UCSD-AML1 (cell line): ENCODE measurements around the gene ARHGAP36.

Source experiments
- DNase-seq: peaks from one replicate; lab custom pipeline; 2025; ENCODE audit not compliant: unreplicated experiment; lab: John Stamatoyannopoulos, UW

The ARHGAP36 gene

GRCh38 chrX:131058136-131058868 is at the start of gene ARHGAP36:
ARHGAP36 (plus strand) TSS chrX:131058346; CDS start chrX:131081666, 23,320 bp downstream.
- DNase-seq = no peak

GRCh38 chrX:131010186-131010585 is 48.0 kb upstream of the ARHGAP36 start:
- DNase-seq = no peak

GRCh38 chrX:131025336-131025735 is 32.8 kb upstream of the ARHGAP36 start:
- no peak for DNase-seq

GRCh38 chrX:131032354-131033230 is 25.6 kb upstream of the ARHGAP36 start:
- no peak for DNase-seq

- no peak for DNase-seq
These were observed 24.1 kb upstream of the ARHGAP36 start for GRCh38 chrX:131034063-131034462.

- no peak for DNase-seq
These were observed 17.4 kb upstream of the ARHGAP36 start for GRCh38 chrX:131040781-131041180.

- no peak for DNase-seq
These were observed 16.5 kb upstream of the ARHGAP36 start for GRCh38 chrX:131041667-131042066.

- no peak for DNase-seq
These were observed 12.4 kb upstream of the ARHGAP36 start for GRCh38 chrX:131045726-131046125.

- DNase-seq = no peak
These were observed 11.6 kb upstream of the ARHGAP36 start for GRCh38 chrX:131046596-131046995.

GRCh38 chrX:131047180-131047579 is 11.0 kb upstream of the ARHGAP36 start:
- DNase-seq = no peak

GRCh38 chrX:131053076-131053475 is 5.1 kb upstream of the ARHGAP36 start:
- no peak for DNase-seq

- no peak for DNase-seq
These were observed 3.2 kb upstream of the ARHGAP36 start for GRCh38 chrX:131054906-131055305.

- DNase-seq = no peak
These were observed 440 bp upstream of the ARHGAP36 start for GRCh38 chrX:131057706-131058105.

- DNase-seq = no peak
These were observed 1.1 kb downstream of the ARHGAP36 start for GRCh38 chrX:131059246-131059645.

GRCh38 chrX:131060147-131060546 is 2.0 kb downstream of the ARHGAP36 start:
- no peak for DNase-seq

GRCh38 chrX:131061306-131061705 is 3.2 kb downstream of the ARHGAP36 start:
- DNase-seq = no peak

- no peak for DNase-seq
These were observed 5.5 kb downstream of the ARHGAP36 start for GRCh38 chrX:131063613-131064012.

- DNase-seq = no peak
These were observed 8.1 kb downstream of the ARHGAP36 start for GRCh38 chrX:131066237-131066636.

GRCh38 chrX:131067216-131067615 is 9.1 kb downstream of the ARHGAP36 start:
- DNase-seq = no peak

GRCh38 chrX:131067846-131068745 is 9.9 kb downstream of the ARHGAP36 start:
- no peak for DNase-seq
